ENCODE results near the gene CCDC137.

CCDC137 gene

DNA sequence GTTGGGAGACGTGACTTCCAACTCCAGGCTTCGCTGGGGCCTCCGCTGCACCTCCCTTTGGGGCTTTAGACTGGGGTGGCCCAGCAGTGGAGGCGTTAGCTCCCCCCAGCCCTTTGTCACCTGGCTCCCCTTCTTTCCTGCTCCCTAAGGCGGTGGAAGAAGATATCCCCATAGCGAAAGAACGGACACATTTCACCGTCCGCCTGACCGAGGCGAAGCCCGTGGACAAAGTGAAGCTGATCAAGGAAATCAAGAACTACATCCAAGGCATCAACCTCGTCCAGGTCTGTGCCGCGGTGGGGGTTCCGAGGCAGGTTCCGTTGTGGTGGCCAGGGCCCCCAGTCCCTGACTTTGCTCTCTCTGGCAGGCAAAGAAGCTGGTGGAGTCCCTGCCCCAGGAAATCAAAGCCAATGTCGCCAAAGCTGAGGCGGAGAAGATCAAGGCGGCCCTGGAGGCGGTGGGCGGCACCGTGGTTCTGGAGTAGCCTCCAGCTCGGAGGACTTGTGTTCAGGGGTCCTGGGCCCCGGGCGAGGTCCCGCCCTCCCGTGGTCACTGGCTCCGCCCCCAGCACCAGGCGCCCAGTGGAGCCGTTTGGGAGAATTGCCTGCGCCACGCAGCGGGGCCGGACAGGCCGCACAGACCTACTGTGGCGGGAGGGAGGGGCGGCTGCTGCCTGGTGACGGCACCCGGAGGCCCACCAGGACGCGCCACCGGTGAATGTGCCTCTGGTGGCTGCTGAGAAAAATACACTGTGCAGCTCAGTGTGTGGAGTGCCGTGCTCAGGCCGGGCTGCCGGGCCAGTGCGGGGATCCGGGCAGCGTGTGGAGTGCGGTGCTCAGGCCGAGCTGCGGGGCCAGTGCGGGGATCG, 40.5 kb downstream of the CCDC137 start:
- TF ChIP-seq, protein P1, sequence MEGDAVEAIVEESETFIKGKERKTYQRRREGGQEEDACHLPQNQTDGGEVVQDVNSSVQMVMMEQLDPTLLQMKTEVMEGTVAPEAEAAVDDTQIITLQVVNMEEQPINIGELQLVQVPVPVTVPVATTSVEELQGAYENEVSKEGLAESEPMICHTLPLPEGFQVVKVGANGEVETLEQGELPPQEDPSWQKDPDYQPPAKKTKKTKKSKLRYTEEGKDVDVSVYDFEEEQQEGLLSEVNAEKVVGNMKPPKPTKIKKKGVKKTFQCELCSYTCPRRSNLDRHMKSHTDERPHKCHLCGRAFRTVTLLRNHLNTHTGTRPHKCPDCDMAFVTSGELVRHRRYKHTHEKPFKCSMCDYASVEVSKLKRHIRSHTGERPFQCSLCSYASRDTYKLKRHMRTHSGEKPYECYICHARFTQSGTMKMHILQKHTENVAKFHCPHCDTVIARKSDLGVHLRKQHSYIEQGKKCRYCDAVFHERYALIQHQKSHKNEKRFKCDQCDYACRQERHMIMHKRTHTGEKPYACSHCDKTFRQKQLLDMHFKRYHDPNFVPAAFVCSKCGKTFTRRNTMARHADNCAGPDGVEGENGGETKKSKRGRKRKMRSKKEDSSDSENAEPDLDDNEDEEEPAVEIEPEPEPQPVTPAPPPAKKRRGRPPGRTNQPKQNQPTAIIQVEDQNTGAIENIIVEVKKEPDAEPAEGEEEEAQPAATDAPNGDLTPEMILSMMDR (IDR thresholded peaks at IDR 0.05; ENCODE audit: borderline replicate concordance, insufficient read depth, low read depth, low read length) = 0 out of 2 replicates have a peak, but pooled peaks have one; percentile 12
- no peak overlapping the region for H3K4me3 ChIP-seq (ENCODE audit: low read depth, low read length)

DNA sequence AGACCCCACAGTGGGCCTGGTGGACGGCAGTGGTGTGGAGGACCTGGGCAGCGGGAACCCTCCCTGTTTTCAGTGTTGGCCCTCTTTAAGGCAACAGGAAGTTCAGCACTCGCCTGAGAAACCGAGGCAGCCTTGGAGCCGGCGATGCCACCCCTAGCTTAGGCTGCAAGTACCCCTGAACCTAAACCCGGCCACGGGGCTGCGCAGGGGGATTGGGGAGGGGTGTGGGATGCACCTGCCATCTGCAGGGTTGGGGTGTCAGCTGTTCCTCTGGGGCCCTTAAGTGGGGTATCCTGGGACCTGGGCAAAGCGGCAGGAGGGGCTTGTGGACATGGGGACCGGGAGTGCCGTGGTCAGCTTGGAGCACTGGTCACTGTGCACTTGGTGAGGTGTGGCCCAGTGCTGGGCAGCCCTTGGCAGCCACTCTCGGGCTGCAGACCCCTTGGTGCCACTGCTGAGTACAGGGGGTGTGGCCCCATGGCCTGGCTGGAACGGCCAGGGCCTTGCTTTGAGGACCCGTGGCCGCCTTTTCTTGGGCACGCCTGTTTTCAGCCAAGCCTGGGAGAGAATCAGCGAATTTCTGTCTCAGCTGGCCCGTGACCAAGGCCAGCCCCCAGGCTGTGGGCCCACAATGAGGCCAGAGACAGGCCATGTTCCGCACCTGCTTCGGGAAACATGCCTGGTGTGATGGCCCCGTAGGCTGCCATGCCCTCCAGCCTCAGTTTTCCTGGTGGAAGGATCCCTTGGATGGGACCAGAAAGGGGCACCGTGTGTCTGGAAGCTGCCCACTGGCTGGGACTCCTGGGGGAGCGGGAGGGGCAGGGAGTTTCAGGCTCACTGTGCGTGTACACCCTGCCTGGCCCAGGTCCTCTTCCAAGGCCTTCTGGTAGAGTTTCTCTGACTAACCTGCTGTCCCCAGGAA, 41.4 kb downstream of the CCDC137 start:
- TF ChIP-seq, protein P1 (IDR thresholded peaks at IDR 0.05; ENCODE audit: borderline replicate concordance, insufficient read depth, low read depth, low read length) = no peak
- H3K4me3 ChIP-seq (ENCODE audit: low read depth, low read length) = no peak overlapping the region

DNA sequence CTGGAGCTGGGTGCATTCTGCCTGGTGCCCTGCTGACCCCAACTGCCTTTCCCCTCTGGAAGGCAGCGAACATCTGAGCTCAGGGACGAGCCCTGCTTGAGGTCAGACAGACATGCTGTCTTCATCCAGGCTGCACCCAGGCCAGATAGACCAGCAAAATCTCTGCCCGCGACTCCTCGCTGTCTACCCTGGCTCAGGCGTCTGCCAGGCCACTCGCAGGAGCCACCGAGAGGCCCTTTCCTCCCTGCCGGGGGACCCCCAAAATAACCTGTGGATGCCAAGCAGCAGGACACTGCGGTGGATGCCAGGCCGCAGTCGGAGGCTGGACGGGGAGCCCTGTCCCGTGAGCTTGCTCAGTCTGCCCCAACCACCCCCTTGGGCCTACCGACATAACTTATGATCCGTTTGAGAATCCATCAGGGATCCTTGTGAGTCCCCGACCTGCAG, 42.2 kb downstream of the CCDC137 start:
- TF ChIP-seq, protein P1 (IDR thresholded peaks at IDR 0.05; ENCODE audit: borderline replicate concordance, insufficient read depth, low read depth, low read length) = no peak
- H3K4me3 ChIP-seq (ENCODE audit: low read depth, low read length) = no peak overlapping the region

- TF ChIP-seq, protein P1 (IDR thresholded peaks at IDR 0.05; ENCODE audit: borderline replicate concordance, insufficient read depth, low read depth, low read length) = no peak
- H3K4me3 ChIP-seq (ENCODE audit: low read depth, low read length) = no peak overlapping the region
Measured at GRCh38 chr17:81710514-81711308, 44.2 kb downstream of the CCDC137 start.

DNA sequence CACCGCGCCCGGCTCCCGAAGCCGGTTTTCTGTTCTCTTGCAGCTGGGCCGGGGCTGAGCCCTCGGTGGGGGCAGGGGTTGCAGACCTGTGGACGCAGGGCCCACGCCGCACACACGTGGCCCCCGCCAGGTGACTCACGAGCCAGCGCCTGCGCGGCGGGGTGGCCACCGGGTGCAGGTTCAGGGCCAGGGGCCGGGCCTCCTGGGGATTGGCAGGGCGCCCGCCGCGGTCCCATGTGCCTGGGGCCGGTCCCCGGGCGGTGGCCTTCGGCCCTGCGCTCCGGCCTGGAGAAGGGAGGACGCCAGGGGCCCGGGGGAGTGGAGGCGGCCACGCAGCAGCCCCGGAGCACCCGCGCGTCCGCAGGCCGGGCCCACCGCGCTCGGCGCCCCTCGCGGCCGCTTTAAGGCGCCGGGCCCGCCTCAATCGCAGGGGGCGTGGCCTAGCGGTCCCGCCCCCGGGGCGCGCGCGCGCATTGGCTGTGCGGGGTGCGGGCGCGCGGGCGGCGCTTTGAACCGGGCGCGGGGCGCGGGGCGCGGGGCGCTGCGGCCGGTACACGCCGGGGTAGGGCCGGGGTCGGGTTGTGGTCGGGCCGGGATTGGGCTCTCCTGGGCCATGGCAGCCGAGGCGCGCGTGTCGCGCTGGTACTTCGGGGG, 45.4 kb downstream of the CCDC137 start, which contains the start of gene SLC25A10:
Gene SLC25A10, plus strand, starts transcription at position 471 of the 654 bp plus-strand sequence. Its CDS starts 143 bp downstream, at position 614.
- TF ChIP-seq, protein P1 (IDR thresholded peaks at IDR 0.05; ENCODE audit: borderline replicate concordance, insufficient read depth, low read depth, low read length) = no peak

DNA sequence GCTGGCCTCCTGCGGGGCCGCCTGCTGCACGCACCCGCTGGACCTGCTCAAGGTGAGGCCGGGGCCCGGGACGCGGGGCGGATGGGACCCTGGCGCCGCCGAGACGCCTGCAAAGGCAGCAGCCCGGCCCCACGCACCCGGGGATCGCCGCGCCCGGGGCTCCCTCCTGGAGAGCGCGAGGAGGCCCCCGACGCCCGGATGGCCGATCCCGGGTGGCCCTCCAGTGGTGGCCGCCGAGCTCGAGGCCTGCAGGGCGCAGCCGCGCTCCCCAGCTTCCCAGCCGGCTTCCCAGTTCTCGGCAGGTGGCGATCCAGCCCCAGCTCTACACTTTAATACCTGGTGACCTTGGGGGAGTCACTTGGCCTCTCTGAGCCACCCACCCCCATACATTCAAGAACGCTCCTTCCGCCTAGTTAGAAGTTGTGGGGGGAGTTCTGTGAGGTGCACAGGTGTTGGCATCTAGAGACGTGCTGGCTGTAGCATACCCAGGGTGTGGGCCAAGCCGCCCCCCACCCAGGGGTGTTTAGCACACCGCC, 46.0 kb downstream of the CCDC137 start:
- TF ChIP-seq, protein P1 (IDR thresholded peaks at IDR 0.05; ENCODE audit: borderline replicate concordance, insufficient read depth, low read depth, low read length) = 0 out of 2 replicates have a peak, but pooled peaks have one; percentile 24

More for the DNA sequence above, 45.4 kb downstream of the CCDC137 start, which contains the start of gene SLC25A10:
- H3K4me3 ChIP-seq (ENCODE audit: low read depth, low read length) = peak within 1 kb of the TSS; percentile 72

More for the DNA sequence above, 46.0 kb downstream of the CCDC137 start:
- H3K4me3 ChIP-seq (ENCODE audit: low read depth, low read length) = peak overlapping the region; percentile 72

Measured in GM12875 (cell line).